Left lung (tissue), 10 donors: ENCODE measurements around the gene VRK3. TPM values are rescaled to one million over a fixed set of nuclear protein-coding genes. Genes with fewer than 3 reads are reported as not detected.
"Not testable (repeated sequence)": the region's sequence is repeated elsewhere in the genome, so short reads cannot be mapped to it uniquely, and the experiment has no call there.

Experiments used
- ATAC-seq: fragments of 200-7000 bp; cut with Tn5 transposase; one replicate; pipeline ENCODE4 v1.9.1; 2020; ENCODE audit warnings: moderate library complexity
- DNase-seq, 4 donors: peaks; one replicate each; pipeline ENCODE4 v3.0.0-alpha.2; 2013 to 2020
- H3K27ac ChIP-seq, 2 donors: fragments of 200-600 bp; sonication (generic) in 1 of 2; one replicate each; pipeline versions ENCODE4 v1.5.0 to v1.8.0; 2020 to 2021
- H3K27me3 ChIP-seq, 2 donors: fragments of 200-600 bp; sonication (generic) in 1 of 2; one replicate each; pipeline versions ENCODE4 v1.5.0 to v1.8.0; 2020 to 2021
- H3K36me3 ChIP-seq, 2 donors: fragments of 200-600 bp; sonication (generic) in 1 of 2; one replicate each; pipeline versions ENCODE4 v1.5.0 to v1.8.0; 2020 to 2021
- H3K4me1 ChIP-seq, 2 donors: fragments of 200-600 bp; one replicate each; pipeline ENCODE4 v1.8.0; 2021
- H3K4me3 ChIP-seq, 2 donors: fragments of 200-600 bp; sonication (generic) in 1 of 2; one replicate each; pipeline versions ENCODE4 v1.5.0 to v1.8.0; 2020 to 2021; ENCODE audit warnings: mild to moderate bottlenecking in 1 of 2
- H3K9me3 ChIP-seq, 2 donors: fragments of 200-600 bp; sonication (generic) in 1 of 2; one replicate each; pipeline versions ENCODE4 v1.5.0 to v1.8.0; 2020 to 2021
- intact Hi-C, 2 donors: fragments of 100-400 bp; cut with DNase I; formaldehyde crosslinking; loops; one replicate each; pipeline versions ENCODE4 v1.11.2 to v1.14.2; 2022
- polyA plus RNA-seq, 6 donors: library from polyadenylated mRNA; unstranded; fragments of 120-200 nt; gene quantifications; one replicate each; pipeline ENCODE4 v1.2.1, GENCODE V29; 2013; ENCODE audit not compliant: insufficient read length in 6 of 6
- total RNA-seq, 2 donors: library from RNA; stranded (reverse); fragmentation: NEBNext Ultra II Directional; extraction: Animal tissue kit (Norgen Biotek cat#: 25700); gene quantifications; one replicate each; pipeline ENCODE4 v1.2.1, GENCODE V29; 2021
- TF ChIP-seq, protein P1 (sequence below), 2 donors: fragments of 200-600 bp; sonication (generic) in 1 of 2; IDR thresholded peaks; one replicate each; pipeline versions ENCODE4 v1.5.0 to v1.8.0; 2021; ENCODE audit warnings: antibody characterized with exemption in 2 of 2
- donor health status: DM: no; HTN: yes; CAD: no.
- donor health status: DM: no; HTN: no; CAD: no.

VRK3 gene
- total and polyA plus RNA-seq, 8 donors = 37.5 to 43.4 (median 39.4) TPM

- no peak overlapping the region for H3K27ac ChIP-seq
- H3K27me3 ChIP-seq = peaks cover 0 to 16% of the 10 kb centered on the region in 2 donors
- TF ChIP-seq, protein P1, sequence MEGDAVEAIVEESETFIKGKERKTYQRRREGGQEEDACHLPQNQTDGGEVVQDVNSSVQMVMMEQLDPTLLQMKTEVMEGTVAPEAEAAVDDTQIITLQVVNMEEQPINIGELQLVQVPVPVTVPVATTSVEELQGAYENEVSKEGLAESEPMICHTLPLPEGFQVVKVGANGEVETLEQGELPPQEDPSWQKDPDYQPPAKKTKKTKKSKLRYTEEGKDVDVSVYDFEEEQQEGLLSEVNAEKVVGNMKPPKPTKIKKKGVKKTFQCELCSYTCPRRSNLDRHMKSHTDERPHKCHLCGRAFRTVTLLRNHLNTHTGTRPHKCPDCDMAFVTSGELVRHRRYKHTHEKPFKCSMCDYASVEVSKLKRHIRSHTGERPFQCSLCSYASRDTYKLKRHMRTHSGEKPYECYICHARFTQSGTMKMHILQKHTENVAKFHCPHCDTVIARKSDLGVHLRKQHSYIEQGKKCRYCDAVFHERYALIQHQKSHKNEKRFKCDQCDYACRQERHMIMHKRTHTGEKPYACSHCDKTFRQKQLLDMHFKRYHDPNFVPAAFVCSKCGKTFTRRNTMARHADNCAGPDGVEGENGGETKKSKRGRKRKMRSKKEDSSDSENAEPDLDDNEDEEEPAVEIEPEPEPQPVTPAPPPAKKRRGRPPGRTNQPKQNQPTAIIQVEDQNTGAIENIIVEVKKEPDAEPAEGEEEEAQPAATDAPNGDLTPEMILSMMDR (IDR thresholded peaks at IDR 0.05) = no peak
- ATAC-seq (no peak), DNase-seq (peak in 1 of 4 donors; percentile 37)
- peaks cover 4 to 50% of the 10 kb centered on the region in 2 donors for H3K4me1 ChIP-seq
- no peak overlapping the region for H3K4me3 ChIP-seq
- intact Hi-C loops = no loop called here
- H3K36me3 ChIP-seq = no peaks in the 10 kb centered on the region
- H3K9me3 ChIP-seq = no peaks in the 10 kb centered on the region
Measured at GRCh38 chr19:49951806-49952478, 73.2 kb downstream of the VRK3 start.

- TF ChIP-seq, protein P1 (IDR thresholded peaks at IDR 0.05) = no peak
- Histone ChIP-seq H3K4me3 (no peak overlapping the region), H3K4me1 (peaks cover 4 to 46% of the 10 kb centered on the region in 2 donors), H3K36me3 (no peaks in the 10 kb centered on the region), H3K27ac (no peak overlapping the region), H3K9me3 (no peaks in the 10 kb centered on the region), H3K27me3 (peaks cover 0 to 13% of the 10 kb centered on the region in 2 donors)
- DNase-seq (peak in 1 of 4 donors; percentile 12), ATAC-seq (no peak)
- intact Hi-C loops = no loop called here
Measured at GRCh38 chr19:49950956-49951526, 74.1 kb downstream of the VRK3 start.

DNA sequence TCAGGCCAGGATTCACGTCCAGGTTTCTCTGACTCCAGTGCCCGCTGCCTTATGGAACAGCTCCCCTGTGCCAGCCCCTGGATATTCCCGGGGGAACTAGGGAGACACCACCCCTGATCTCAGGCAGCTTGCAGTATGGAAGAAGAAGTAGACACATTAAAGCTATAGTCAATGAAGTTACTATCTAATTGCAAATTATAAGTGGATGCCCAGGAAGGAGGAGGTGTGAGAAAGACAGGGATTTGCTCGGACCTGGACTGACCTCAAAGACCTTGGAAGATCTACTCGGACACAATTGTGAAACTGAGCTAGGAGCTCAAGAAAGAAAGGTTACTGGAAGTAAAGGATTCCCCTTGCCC lies 74.6 kb downstream of the VRK3 start:
- TF ChIP-seq, protein P1 (IDR thresholded peaks at IDR 0.05) = no peak
- Histone ChIP-seq H3K9me3 (no peaks in the 10 kb centered on the region), H3K36me3 (no peaks in the 10 kb centered on the region), H3K4me3 (no peak overlapping the region), H3K27me3 (peaks cover 0 to 9% of the 10 kb centered on the region in 2 donors), H3K4me1 (peaks cover 4 to 42% of the 10 kb centered on the region in 2 donors), H3K27ac (no peak overlapping the region)
- ATAC-seq (no peak), DNase-seq (peak in 1 of 4 donors; percentile 10)
- intact Hi-C loops = no loop called here

DNA sequence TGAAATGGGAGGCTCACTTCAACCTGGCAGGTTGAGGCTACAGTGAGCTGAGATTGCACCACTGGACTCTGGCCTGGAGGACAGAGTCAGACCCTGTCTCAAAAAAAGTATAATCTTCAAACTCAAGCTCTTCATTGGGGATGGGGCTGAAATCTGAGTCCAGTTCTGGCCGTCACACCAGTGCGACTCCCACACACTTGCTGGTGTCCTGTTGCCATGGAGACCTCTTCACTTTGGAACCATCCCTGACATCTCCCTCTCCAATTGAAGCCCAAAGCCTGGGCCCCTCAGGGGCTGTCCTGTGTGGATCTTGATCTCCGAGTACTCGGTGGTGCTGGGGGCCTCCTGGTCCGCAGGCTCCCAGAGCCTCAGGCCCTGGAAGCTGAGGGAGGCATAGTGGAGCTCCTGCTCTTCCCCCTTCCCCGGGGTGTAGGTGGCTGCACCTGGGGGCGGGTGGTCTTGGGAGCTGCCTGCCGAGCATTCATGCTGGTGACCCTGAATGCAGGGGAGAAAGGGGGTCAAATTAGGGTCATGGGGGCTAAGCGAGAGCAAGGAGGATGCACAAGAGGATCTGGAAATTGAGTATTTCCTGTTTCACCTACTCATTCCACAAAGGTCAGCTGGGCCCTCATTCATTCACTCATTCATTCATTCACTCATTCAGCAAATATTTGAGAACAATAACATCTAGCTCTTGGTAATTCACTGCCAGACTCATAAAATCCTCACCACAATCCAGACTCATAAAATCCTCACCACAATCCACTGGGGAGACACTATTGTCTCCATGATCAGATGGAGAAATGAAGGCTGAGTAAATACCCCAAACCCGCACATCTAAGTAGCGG lies 75.2 kb downstream of the VRK3 start:
- H3K4me3 ChIP-seq = no peak overlapping the region
- no peaks in the 10 kb centered on the region for H3K36me3 ChIP-seq
- peaks cover 1 to 36% of the 10 kb centered on the region in 2 donors for H3K4me1 ChIP-seq
- DNase-seq = peak in 1 of 4 donors; percentile 37
- ATAC-seq = no peak
- peaks cover 0 to 8% of the 10 kb centered on the region in 2 donors for H3K27me3 ChIP-seq
- intact Hi-C loops = no loop called here
- H3K27ac ChIP-seq = no peak overlapping the region
- TF ChIP-seq, protein P1 (IDR thresholded peaks at IDR 0.05) = no peak
- H3K9me3 ChIP-seq = no peaks in the 10 kb centered on the region

DNA sequence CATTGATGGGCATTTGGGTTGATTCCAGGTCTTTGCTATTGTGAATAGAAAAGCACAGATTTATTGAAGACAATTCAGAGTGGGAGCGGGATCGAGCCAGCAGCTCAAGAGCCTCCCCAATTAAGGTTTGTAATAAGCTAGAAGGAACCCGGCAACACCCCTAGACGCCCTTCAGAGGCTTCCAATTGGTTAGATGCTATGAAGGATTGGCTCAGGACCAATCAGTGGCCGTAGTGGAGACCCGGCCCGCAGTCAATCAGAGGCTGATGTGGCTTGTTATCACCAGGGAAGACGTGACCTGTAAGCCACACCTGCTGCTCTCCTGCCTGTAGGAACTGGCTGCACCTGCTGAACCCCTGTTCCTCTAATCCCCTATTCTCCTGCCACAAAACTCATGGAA lies 78.8 kb downstream of the VRK3 start:
- ATAC-seq (no peak), DNase-seq (peak in 1 of 4 donors; percentile 24)
- peaks cover 0 to 8% of the 10 kb centered on the region in 2 donors for H3K27me3 ChIP-seq
- no peak overlapping the region for H3K4me3 ChIP-seq
- H3K36me3 ChIP-seq = no peaks in the 10 kb centered on the region
- H3K4me1 ChIP-seq = peaks cover 0 to under 1% of the 10 kb centered on the region in 2 donors
- TF ChIP-seq, protein P1 (IDR thresholded peaks at IDR 0.05) = no peak
- H3K27ac ChIP-seq = no peak overlapping the region
- no peaks in the 10 kb centered on the region for H3K9me3 ChIP-seq
- intact Hi-C loops = no loop called here

DNA sequence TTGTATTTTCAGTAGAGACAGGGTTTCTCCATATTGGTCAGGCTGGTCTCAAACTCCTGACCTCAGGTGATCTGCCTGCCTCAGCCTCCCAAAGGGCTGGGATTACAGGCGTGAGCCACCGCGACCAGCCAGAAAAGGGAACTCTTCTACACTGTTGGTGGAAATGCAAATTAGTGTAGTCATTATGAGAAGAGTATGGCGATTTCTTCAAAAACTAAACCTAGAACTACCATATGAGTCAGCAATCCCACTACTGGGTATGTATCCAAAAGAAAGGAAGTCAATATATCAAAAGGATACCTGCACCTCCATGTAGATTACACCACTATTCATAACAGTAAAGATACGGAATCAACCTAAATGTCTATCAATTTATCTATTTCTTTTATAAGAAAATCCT lies 80.6 kb downstream of the VRK3 start:
- intact Hi-C loops = loop anchor here in 1 of 2 donors (5.0 kb wide), 1 partner anchor 38 kb away; no protein-coding TSS in a partner anchor
- H3K9me3 ChIP-seq, H3K27me3 ChIP-seq, H3K4me3 ChIP-seq, H3K4me1 ChIP-seq, H3K36me3 ChIP-seq: not testable (repeated sequence)
- ATAC-seq (peak; percentile 37), DNase-seq (peak in 1 of 4 donors; percentile 19)
- H3K27ac ChIP-seq = peak overlapping the region in 1 of 2 donors; percentile 8
